ENCODE results near the gene MRPS25.

- TF ChIP-seq CTCF (conservative IDR thresholded peaks at IDR 0.05 in 1 of 2, IDR thresholded peaks at IDR 0.05 in 1 of 2; ENCODE audit: extremely low read depth in 1 of 2, insufficient read depth in 1 of 2, low read depth in 1 of 2, low read length in 2 of 2) (no peak), EZH2 (IDR thresholded peaks at IDR 0.05; ENCODE audit: borderline replicate concordance, low read length) (no peak)
These were observed 21.1 kb upstream of the MRPS25 start for GRCh38 chr3:15086263-15086662.

Measured in mammary epithelial cell (primary cell).